ENCODE results near the gene PGLYRP2.

The PGLYRP2 gene

GRCh38 chr19:15525291-15525690 lies 46.0 kb upstream of the PGLYRP2 start:
- Histone ChIP-seq H3K27ac (ENCODE audit: extremely low read depth, low read depth, low read length) (no peak overlapping the region), H3K36me3 (ENCODE audit: control insufficient read depth in 2 of 2, insufficient read depth in 1 of 2, low read length in 2 of 2) (no peaks in the 10 kb centered on the region), H3K4me3 (ENCODE audit: low read depth, low read length) (no peak overlapping the region), H3K9me3 (ENCODE audit: control insufficient read depth, insufficient read depth, low read depth, low read length) (no peaks in the 10 kb centered on the region), H3K4me1 (ENCODE audit: control insufficient read depth, insufficient read depth, low read length) (no peaks in the 10 kb centered on the region)
- CTCF ChIA-PET, result no interaction called here
- no peak for TF ChIP-seq ZNF114 (tag by site-specific recombination; IDR thresholded peaks at IDR 0.05)
- no peak for TF ChIP-seq ZNF311 (tag by site-specific recombination; IDR thresholded peaks at IDR 0.05; ENCODE audit: borderline replicate concordance)
- TF ChIP-seq ZNF211 (tag by site-specific recombination; IDR thresholded peaks at IDR 0.05; ENCODE audit: low read depth), result no peak
- no peak for TF ChIP-seq ZNF404 (tag by site-specific recombination; IDR thresholded peaks at IDR 0.05)
- 0 out of 2 replicates have a peak, but pooled peaks have one; percentile 19 for TF ChIP-seq ZNF768 (tag by site-specific recombination; IDR thresholded peaks at IDR 0.05)
- TF ChIP-seq ZNF366 (tag by site-specific recombination; conservative IDR thresholded peaks at IDR 0.05), result no peak
- POLR2A ChIA-PET, result no interaction called here

GRCh38 chr19:15524781-15525180 lies 45.5 kb upstream of the PGLYRP2 start:
- no peak overlapping the region for H3K27ac ChIP-seq (ENCODE audit: extremely low read depth, low read depth, low read length)
- TF ChIP-seq ZNF645 (tag by site-specific recombination; IDR thresholded peaks at IDR 0.05) (no peak), ZNF37A (tag by site-specific recombination; IDR thresholded peaks at IDR 0.05) (peak; percentile 95)
- no peaks in the 10 kb centered on the region for H3K4me1 ChIP-seq (ENCODE audit: control insufficient read depth, insufficient read depth, low read length)
- H3K4me3 ChIP-seq (ENCODE audit: low read depth, low read length), result no peak overlapping the region
- ChIA-PET CTCF (no interaction called here), POLR2A (no interaction called here)
- H3K9me3 ChIP-seq (ENCODE audit: control insufficient read depth, insufficient read depth, low read depth, low read length), result no peaks in the 10 kb centered on the region
- no peaks in the 10 kb centered on the region for H3K36me3 ChIP-seq (ENCODE audit: control insufficient read depth in 2 of 2, insufficient read depth in 1 of 2, low read length in 2 of 2)

GRCh38 chr19:15519433-15519976 lies 40.2 kb upstream of the PGLYRP2 start:
- H3K4me1 ChIP-seq (ENCODE audit: control insufficient read depth, insufficient read depth, low read length), result no peaks in the 10 kb centered on the region

More at GRCh38 chr19:15519433-15519976, 40.2 kb upstream of the PGLYRP2 start:
- CTCF ChIA-PET, result interaction anchor here (0.5 to 0.6 kb wide), 2 partner anchors 35 to 36 kb away, joined by 3 to 4 read pairs; no protein-coding TSS in a partner anchor
- TF ChIP-seq ZNF10 (tag by site-specific recombination; IDR thresholded peaks at IDR 0.05) (no peak), FEZF1 (tag by site-specific recombination; IDR thresholded peaks at IDR 0.05) (no peak), ZNF266 (tag by site-specific recombination; IDR thresholded peaks at IDR 0.05; ENCODE audit: low read depth) (no peak), ZNF707 (tag by site-specific recombination; IDR thresholded peaks at IDR 0.05) (no peak), ZBTB26 (tag by site-specific recombination; optimal IDR thresholded peaks at IDR 0.05) (no peak), INSM2 (tag by site-specific recombination; IDR thresholded peaks at IDR 0.05) (no peak), EGR2 (tag by site-specific recombination; IDR thresholded peaks at IDR 0.05; ENCODE audit: low read depth) (peak; percentile 63), ZNF16 (tag by site-specific recombination; IDR thresholded peaks at IDR 0.05; ENCODE audit: low read depth) (peak; percentile 74), ZNF600 (tag by site-specific recombination; IDR thresholded peaks at IDR 0.05) (no peak), ZIC2 (tag by site-specific recombination; IDR thresholded peaks at IDR 0.05) (no peak), PBX3 (CRISPR knock-in tag; IDR thresholded peaks at IDR 0.05) (no peak), MZF1 (tag by site-specific recombination; IDR thresholded peaks at IDR 0.05; ENCODE audit: borderline replicate concordance) (no peak), ZNF133 (tag by site-specific recombination; IDR thresholded peaks at IDR 0.05) (no peak), BCL11B (tag by site-specific recombination; IDR thresholded peaks at IDR 0.05; ENCODE audit: low read depth) (no peak), ZFHX2 (tag by site-specific recombination; conservative IDR thresholded peaks at IDR 0.05) (peak; percentile 54)
- Histone ChIP-seq H3K27ac (ENCODE audit: extremely low read depth, low read depth, low read length) (no peak overlapping the region), H3K4me3 (ENCODE audit: low read depth, low read length) (no peak overlapping the region), H3K9me3 (ENCODE audit: control insufficient read depth, insufficient read depth, low read depth, low read length) (no peaks in the 10 kb centered on the region), H3K36me3 (ENCODE audit: control insufficient read depth in 2 of 2, insufficient read depth in 1 of 2, low read length in 2 of 2) (no peaks in the 10 kb centered on the region)
- POLR2A ChIA-PET, result no interaction called here
